Suprapubic skin (tissue), 3 donors: ENCODE results near the gene MYH15.

Experiments
- CTCF ChIP-seq, 2 donors: fragments of 200-600 bp in 1 of 2; fragments of 450-650 bp in 1 of 2; sonication (generic) in 1 of 2; IDR thresholded peaks; one replicate each; pipeline ENCODE4 v1.5.1; 2016 to 2019; ENCODE audit warnings: antibody characterized with exemption in 2 of 2, mild to moderate bottlenecking in 1 of 2, moderate library complexity in 1 of 2
- POLR2AphosphoS5 ChIP-seq, 3 donors: sonication (generic); formaldehyde crosslinking; IDR thresholded peaks; one replicate each; pipeline ENCODE4 v1.6.1; 2017; ENCODE audit warnings: antibody characterized with exemption in 3 of 3

GRCh38 chr3:108488631-108489030, 21.8 kb downstream of the MYH15 start:
- TF ChIP-seq CTCF (IDR thresholded peaks at IDR 0.05) (no peak), POLR2AphosphoS5 (IDR thresholded peaks at IDR 0.05) (no peak)
